Liver (tissue), 9 donors: Measurements from ENCODE around the gene EPC1. TPM values are rescaled to one million over a fixed set of nuclear protein-coding genes. Genes with fewer than 3 reads are reported as not detected.

Experiments used
- DNase-seq: peaks from one replicate; pipeline ENCODE4 v3.0.0-alpha.2; 2017; ENCODE audit warnings: low spot score
- H3K27ac ChIP-seq, 2 donors: one replicate each; pipeline ENCODE4 v1.7.0; 2013; ENCODE audit warnings: inconsistent platforms in 2 of 2, low read length in 2 of 2, control low read depth in 1 of 2, low read depth in 1 of 2, mild to moderate bottlenecking in 1 of 2
- H3K27me3 ChIP-seq, 4 donors: one replicate each; pipeline versions ENCODE4 v1.6.1 to v1.7.0; 2013; ENCODE audit warnings: low read length in 3 of 4, inconsistent platforms in 1 of 4, mild to moderate bottlenecking in 1 of 4, moderate library complexity in 1 of 4; ENCODE audit not compliant: control insufficient read depth in 4 of 4, insufficient read depth in 4 of 4
- H3K36me3 ChIP-seq, 4 donors: one replicate each; pipeline versions ENCODE4 v1.6.1 to v1.7.0; 2013; ENCODE audit warnings: low read length in 3 of 4, mild to moderate bottlenecking in 3 of 4, low read depth in 1 of 4, moderate library complexity in 1 of 4; ENCODE audit not compliant: control insufficient read depth in 4 of 4, insufficient read depth in 3 of 4
- H3K4me1 ChIP-seq, 4 donors: one replicate each; pipeline versions ENCODE4 v1.6.1 to v1.7.0; 2013; ENCODE audit warnings: low read length in 3 of 4, mild to moderate bottlenecking in 3 of 4, moderate library complexity in 1 of 4; ENCODE audit not compliant: control insufficient read depth in 4 of 4, insufficient read depth in 4 of 4
- H3K4me3 ChIP-seq, 3 donors: one replicate each; pipeline versions ENCODE4 v1.6.1 to v1.7.0; 2013; ENCODE audit warnings: low read length in 3 of 3, control low read depth in 1 of 3, low read depth in 1 of 3, mild to moderate bottlenecking in 1 of 3
- H3K9ac ChIP-seq, 2 donors: one replicate each; pipeline ENCODE4 v1.7.0; 2013; ENCODE audit warnings: low read length in 2 of 2, mild to moderate bottlenecking in 2 of 2, moderate library complexity in 2 of 2, control low read depth in 1 of 2, low read depth in 1 of 2
- H3K9me3 ChIP-seq, 4 donors: one replicate each; pipeline versions ENCODE4 v1.6.1 to v1.7.0; 2013; ENCODE audit warnings: low read length in 3 of 4; ENCODE audit not compliant: control insufficient read depth in 4 of 4
- ATF3 ChIP-seq: IDR thresholded peaks from 2 replicates; pipeline ENCODE4 v1.6.1; 2016; ENCODE audit warnings: antibody characterized with exemption
- CTCF ChIP-seq: fragments of 150-350 bp; IDR thresholded peaks from 2 replicates; pipeline ENCODE4 v1.5.1; 2017; ENCODE audit warnings: improper control_type of control experiment, low read depth, low read length; ENCODE audit not compliant: missing input control
- EGR1 ChIP-seq, 2 donors: IDR thresholded peaks; 2 replicates each; pipeline ENCODE4 v1.6.1; 2016 to 2018; ENCODE audit warnings: antibody characterized with exemption in 2 of 2, low read depth in 2 of 2
- FOXA2 ChIP-seq: IDR thresholded peaks from 2 replicates; pipeline ENCODE4 v1.6.1; 2016; ENCODE audit warnings: antibody characterized with exemption
- GABPA ChIP-seq, 2 donors: IDR thresholded peaks in 1 of 2; conservative IDR thresholded peaks in 1 of 2; 2 replicates each; pipeline ENCODE4 v1.6.1; 2016; ENCODE audit warnings: antibody characterized with exemption in 2 of 2, mild to moderate bottlenecking in 1 of 2, moderate library complexity in 1 of 2
- HNF4A ChIP-seq, 2 donors: conservative IDR thresholded peaks; 2 replicates each; pipeline ENCODE4 v1.6.1; 2016; ENCODE audit warnings: antibody characterized with exemption in 2 of 2, mild to moderate bottlenecking in 2 of 2
- JUND ChIP-seq, 2 donors: IDR thresholded peaks; 2 replicates each; pipeline ENCODE4 v1.6.1; 2016; ENCODE audit warnings: antibody characterized with exemption in 2 of 2
- MAX ChIP-seq: IDR thresholded peaks from 2 replicates; pipeline ENCODE4 v1.6.1; 2016; ENCODE audit warnings: antibody characterized with exemption
- RAD21 ChIP-seq, 2 donors: IDR thresholded peaks; 2 replicates each; pipeline ENCODE4 v1.6.1; 2016; ENCODE audit warnings: antibody characterized with exemption in 2 of 2, mild to moderate bottlenecking in 2 of 2
- RXRA ChIP-seq, 2 donors: IDR thresholded peaks; 2 replicates each; pipeline ENCODE4 v1.6.1; 2017 to 2018; ENCODE audit warnings: antibody characterized with exemption in 2 of 2, mild to moderate bottlenecking in 1 of 2
- SP1 ChIP-seq: IDR thresholded peaks from 2 replicates; pipeline ENCODE4 v1.6.1; 2018; ENCODE audit warnings: antibody characterized with exemption, mild to moderate bottlenecking
- TAF1 ChIP-seq: conservative IDR thresholded peaks from 2 replicates; pipeline ENCODE4 v1.6.1; 2016; ENCODE audit warnings: antibody characterized with exemption, mild to moderate bottlenecking
- YY1 ChIP-seq: IDR thresholded peaks from 2 replicates; pipeline ENCODE4 v1.6.1; 2016; ENCODE audit warnings: antibody characterized with exemption, mild to moderate bottlenecking
- WGBS: extraction: QIAGEN DNeasy Blood & Tissue Kit; methylation state at CpG from one replicate; pipeline ENCODE4 v1.1.7; 2013; 5-methylcytosine and 5-hydroxymethylcytosine counted together
- polyA plus RNA-seq, 2 donors: library from polyadenylated mRNA; stranded (reverse) in 1 of 2; unstranded in 1 of 2; fragments of 200-250 nt in 1 of 2; fragments of >200 nt in 1 of 2; fragmentation: Nextera tagmentation in 1 of 2; extraction: Ambion mirVana in 1 of 2; gene quantifications; one replicate each; pipeline versions ENCODE4 v1.2.1 to v1.2.3, GENCODE V29; 2013 to 2015
- total RNA-seq, 2 donors: library from RNA; depleted of rRNA; stranded (reverse); fragments of >200 nt; gene quantifications; one replicate each; pipeline ENCODE4 v1.2.3, GENCODE V29; 2014
- TF ChIP-seq, protein P1 (sequence below): IDR thresholded peaks from 2 replicates; pipeline ENCODE4 v1.6.1; 2016; ENCODE audit warnings: antibody characterized with exemption
- donor health status: healthy.
- donor health status: healthy.
- donor health status: healthy.
- donor health status: healthy.
- donor health status: healthy.

EPC1 gene
- total and polyA plus RNA-seq, 4 donors = 5.6 to 30.9 (median 16.0) TPM

DNA sequence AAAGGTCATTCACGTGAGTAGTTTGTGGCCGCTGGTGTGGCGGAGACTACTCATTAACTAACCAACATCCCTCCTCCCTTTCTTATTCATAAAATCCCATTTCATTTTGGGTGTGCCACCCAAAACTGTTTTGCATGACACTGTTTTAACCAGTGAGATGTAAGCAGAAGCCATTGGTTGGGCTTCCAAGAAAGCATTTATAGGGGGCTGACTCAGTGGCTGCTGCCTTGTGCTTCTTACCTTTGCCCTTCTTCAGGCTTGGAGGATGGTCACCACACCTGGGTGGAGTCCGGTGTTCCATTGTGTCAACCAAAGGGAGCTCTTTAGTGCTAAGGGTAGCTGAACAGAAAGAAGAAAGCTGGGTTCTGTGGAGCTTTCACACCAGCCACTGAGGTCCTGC lies 37.2 kb upstream of the EPC1 start:
- Histone ChIP-seq H3K9ac (no peak overlapping the region), H3K27me3 (no peaks in the 10 kb centered on the region), H3K4me3 (no peak overlapping the region), H3K27ac (no peak overlapping the region), H3K4me1 (no peaks in the 10 kb centered on the region), H3K9me3 (no peaks in the 10 kb centered on the region), H3K36me3 (no peaks in the 10 kb centered on the region)
- DNase-seq = no peak
- TF ChIP-seq RAD21 (IDR thresholded peaks at IDR 0.05) = no peak
- no peak for TF ChIP-seq FOXA2
- no peak for TF ChIP-seq RXRA (IDR thresholded peaks at IDR 0.05)
- TF ChIP-seq TAF1 = no peak
- no peak for TF ChIP-seq YY1
- WGBS = 90% methylated on average over 4 of the region's 4 CpGs

GRCh38 chr10:32381165-32381564 lies 34.2 kb upstream of the EPC1 start:
- Histone ChIP-seq H3K4me1 (peaks cover 0 to 4% (median 0%) of the 10 kb centered on the region in 4 donors), H3K9me3 (no peaks in the 10 kb centered on the region), H3K27me3 (no peaks in the 10 kb centered on the region), H3K4me3 (no peak overlapping the region), H3K36me3 (no peaks in the 10 kb centered on the region), H3K27ac (no peak overlapping the region), H3K9ac (no peak overlapping the region)
- no peak for DNase-seq
- 93% methylated on average over 3 of the region's 3 CpGs for WGBS
- no peak for TF ChIP-seq MAX
- no peak for TF ChIP-seq RXRA (IDR thresholded peaks at IDR 0.05)
- TF ChIP-seq, protein P1, sequence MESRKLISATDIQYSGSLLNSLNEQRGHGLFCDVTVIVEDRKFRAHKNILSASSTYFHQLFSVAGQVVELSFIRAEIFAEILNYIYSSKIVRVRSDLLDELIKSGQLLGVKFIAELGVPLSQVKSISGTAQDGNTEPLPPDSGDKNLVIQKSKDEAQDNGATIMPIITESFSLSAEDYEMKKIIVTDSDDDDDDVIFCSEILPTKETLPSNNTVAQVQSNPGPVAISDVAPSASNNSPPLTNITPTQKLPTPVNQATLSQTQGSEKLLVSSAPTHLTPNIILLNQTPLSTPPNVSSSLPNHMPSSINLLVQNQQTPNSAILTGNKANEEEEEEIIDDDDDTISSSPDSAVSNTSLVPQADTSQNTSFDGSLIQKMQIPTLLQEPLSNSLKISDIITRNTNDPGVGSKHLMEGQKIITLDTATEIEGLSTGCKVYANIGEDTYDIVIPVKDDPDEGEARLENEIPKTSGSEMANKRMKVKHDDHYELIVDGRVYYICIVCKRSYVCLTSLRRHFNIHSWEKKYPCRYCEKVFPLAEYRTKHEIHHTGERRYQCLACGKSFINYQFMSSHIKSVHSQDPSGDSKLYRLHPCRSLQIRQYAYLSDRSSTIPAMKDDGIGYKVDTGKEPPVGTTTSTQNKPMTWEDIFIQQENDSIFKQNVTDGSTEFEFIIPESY = no peak
- no peak for TF ChIP-seq CTCF
- no peak for TF ChIP-seq ATF3
- TF ChIP-seq RAD21 (IDR thresholded peaks at IDR 0.05) = no peak
- no peak for TF ChIP-seq EGR1 (IDR thresholded peaks at IDR 0.05; ENCODE audit: low read depth in 2 of 2)
- no peak for TF ChIP-seq GABPA (IDR thresholded peaks at IDR 0.05 in 1 of 2, conservative IDR thresholded peaks at IDR 0.05 in 1 of 2)

DNA sequence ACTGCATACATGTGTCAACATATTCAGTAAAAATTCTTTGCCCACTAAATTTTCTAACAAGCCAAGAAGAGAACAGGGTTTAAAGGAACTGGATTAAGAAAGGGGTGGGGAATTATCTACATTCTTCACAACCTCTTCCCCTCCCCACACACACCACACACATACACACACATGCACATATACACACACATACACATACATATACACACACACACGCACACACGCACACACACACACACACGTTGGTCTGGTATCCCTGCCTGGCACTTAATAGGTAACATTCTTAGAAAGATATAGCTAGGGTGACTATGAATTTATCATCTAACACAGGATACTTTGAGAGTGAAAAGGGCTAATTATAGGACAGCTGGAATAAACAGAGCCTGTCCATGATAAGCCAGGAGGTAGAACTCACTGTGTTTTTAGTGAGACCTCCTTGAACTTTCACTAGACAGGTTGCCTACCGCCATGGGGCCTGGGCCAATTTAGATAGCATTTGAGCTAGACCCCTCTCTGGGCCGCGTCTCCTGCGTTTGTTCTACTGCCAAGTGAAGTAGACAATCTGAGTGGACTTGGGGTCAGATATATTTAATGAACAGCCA lies 33.1 kb upstream of the EPC1 start:
- TF ChIP-seq FOXA2 = no peak
- TF ChIP-seq ATF3 = no peak
- no peak for TF ChIP-seq JUND (IDR thresholded peaks at IDR 0.05)
- no peak for TF ChIP-seq SP1
- no peak for TF ChIP-seq MAX
- TF ChIP-seq GABPA (IDR thresholded peaks at IDR 0.05 in 1 of 2, conservative IDR thresholded peaks at IDR 0.05 in 1 of 2) = no peak
- no peak for TF ChIP-seq YY1
- TF ChIP-seq HNF4A (conservative IDR thresholded peaks at IDR 0.05) = no peak
- Histone ChIP-seq H3K36me3 (no peaks in the 10 kb centered on the region), H3K9me3 (no peaks in the 10 kb centered on the region), H3K4me3 (no peak overlapping the region), H3K27me3 (no peaks in the 10 kb centered on the region), H3K9ac (no peak overlapping the region), H3K27ac (peak overlapping the region in 1 of 2 donors; percentile 14), H3K4me1 (peaks cover 0 to 9% (median under 1%) of the 10 kb centered on the region in 4 donors)
- peak; percentile 37 for DNase-seq
- 59% methylated on average over 7 of the region's 7 CpGs for WGBS
